A549 (cell line): ENCODE results near the gene MDM1.

ENCODE experiments used
- CEBPB ChIP-seq, 2 experiments: fragments of >200 bp in 1 of 2; sonication (Bioruptor Twin) in 1 of 2; formaldehyde crosslinking in 1 of 2; IDR thresholded peaks; 2 replicates each; pipeline ENCODE4 v1.6.1; 2012 to 2016
- CHD4 ChIP-seq: fragments of 200-600 bp; sonication (generic); IDR thresholded peaks from 2 replicates; pipeline ENCODE4 v1.6.1; 2016; ENCODE audit warnings: antibody characterized with exemption, mild to moderate bottlenecking, borderline replicate concordance
- CTCF ChIP-seq: fragments of >200 bp; sonication (Bioruptor Twin); formaldehyde crosslinking; IDR thresholded peaks from 3 replicates; pipeline ENCODE4 v1.5.1; 2016
- EP300 ChIP-seq, 2 experiments: fragments of >200 bp; sonication (Bioruptor Twin); formaldehyde crosslinking; IDR thresholded peaks; 2 replicates in 1 of 2; 3 replicates in 1 of 2; pipeline ENCODE4 v1.6.1; 2016 to 2017
- FOSL2 ChIP-seq, 2 experiments: fragments of 450-650 bp in 1 of 2; fragments of >200 bp in 1 of 2; sonication (Bioruptor Twin) in 1 of 2; formaldehyde crosslinking; IDR thresholded peaks; 2 replicates each; pipeline versions ENCODE4 v1.5.0 to v1.6.1; 2016 to 2020; ENCODE audit warnings: mild to moderate bottlenecking in 1 of 2, moderate library complexity in 1 of 2
- HDAC2 ChIP-seq: fragments of 200-600 bp; sonication (generic); IDR thresholded peaks from 2 replicates; pipeline ENCODE4 v1.6.1; 2016
- JUN ChIP-seq, 2 experiments: fragments of >200 bp; sonication (Bioruptor Twin); formaldehyde crosslinking; IDR thresholded peaks; 2 replicates in 1 of 2; 3 replicates in 1 of 2; pipeline ENCODE4 v1.6.1; 2016 to 2017
- KDM1A ChIP-seq: fragments of 200-600 bp; sonication (generic); IDR thresholded peaks from 2 replicates; pipeline ENCODE4 v1.6.1; 2016; ENCODE audit warnings: low read depth, mild to moderate bottlenecking
- KDM5A ChIP-seq: fragments of 200-600 bp; sonication (generic); IDR thresholded peaks from 2 replicates; pipeline ENCODE4 v1.6.1; 2016; ENCODE audit warnings: antibody characterized with exemption, mild to moderate bottlenecking
- POLR2A ChIP-seq: IDR thresholded peaks from 2 replicates; pipeline ENCODE4 v1.6.1; 2012; ENCODE audit warnings: mild to moderate bottlenecking, low read length
- RARB ChIP-seq: fragments of 250-450 bp; sonication (Bioruptor Pico); IDR thresholded peaks from 2 replicates; pipeline ENCODE4 v1.8.0; 2021; ENCODE audit warnings: mild to moderate bottlenecking, moderate library complexity
- ZFP36 ChIP-seq: fragments of 450-650 bp; IDR thresholded peaks from 2 replicates; pipeline ENCODE4 v1.6.1; 2014; ENCODE audit warnings: borderline replicate concordance; ENCODE audit not compliant: partially characterized antibody

- TF ChIP-seq CTCF, result no peak
- TF ChIP-seq JUN (IDR thresholded peaks at IDR 0.05), result no peak
- no peak for TF ChIP-seq KDM5A
- TF ChIP-seq CHD4, result no peak
- no peak for TF ChIP-seq ZFP36
- no peak for TF ChIP-seq HDAC2
- TF ChIP-seq CEBPB (IDR thresholded peaks at IDR 0.05), result no peak
- no peak for TF ChIP-seq EP300 (IDR thresholded peaks at IDR 0.05)
- TF ChIP-seq KDM1A, result no peak
- TF ChIP-seq RARB (CRISPR knock-in tag), result no peak
- TF ChIP-seq FOSL2 (IDR thresholded peaks at IDR 0.05), result no peak
- no peak for TF ChIP-seq FOSL2 (CRISPR knock-in tag; IDR thresholded peaks at IDR 0.05)
- no peak for TF ChIP-seq POLR2A
Measured at GRCh38 chr12:68270358-68270757, 61.8 kb downstream of the MDM1 start.
